Stomach smooth muscle (tissue), 2 donors: Measurements from ENCODE around the gene ODAPH.

Experiments
- H3K27ac ChIP-seq: one replicate; pipeline ENCODE4 v1.7.0; 2013; ENCODE audit warnings: mild to moderate bottlenecking, low read length, inconsistent platforms
- H3K27me3 ChIP-seq, 2 donors: one replicate each; pipeline ENCODE4 v1.7.0; 2013; ENCODE audit warnings: low read length in 2 of 2; ENCODE audit not compliant: insufficient read depth in 2 of 2, control insufficient read depth in 1 of 2
- H3K36me3 ChIP-seq, 2 donors: one replicate each; pipeline ENCODE4 v1.7.0; 2013; ENCODE audit warnings: low read length in 2 of 2; ENCODE audit not compliant: control insufficient read depth in 2 of 2, insufficient read depth in 2 of 2
- H3K4me1 ChIP-seq: one replicate; pipeline ENCODE4 v1.7.0; 2013; ENCODE audit warnings: low read length; ENCODE audit not compliant: control insufficient read depth, insufficient read depth
- H3K4me3 ChIP-seq, 2 donors: one replicate each; pipeline ENCODE4 v1.7.0; 2013; ENCODE audit warnings: low read length in 2 of 2
- H3K9ac ChIP-seq, 2 donors: one replicate each; pipeline ENCODE4 v1.7.0; 2013; ENCODE audit warnings: low read length in 2 of 2, mild to moderate bottlenecking in 1 of 2
- H3K9me3 ChIP-seq, 2 donors: one replicate each; pipeline ENCODE4 v1.7.0; 2013; ENCODE audit warnings: low read length in 2 of 2; ENCODE audit not compliant: control insufficient read depth in 2 of 2
- donor health status: healthy.
- donor health status: Pancreatic carcinoma.

ODAPH gene

DNA sequence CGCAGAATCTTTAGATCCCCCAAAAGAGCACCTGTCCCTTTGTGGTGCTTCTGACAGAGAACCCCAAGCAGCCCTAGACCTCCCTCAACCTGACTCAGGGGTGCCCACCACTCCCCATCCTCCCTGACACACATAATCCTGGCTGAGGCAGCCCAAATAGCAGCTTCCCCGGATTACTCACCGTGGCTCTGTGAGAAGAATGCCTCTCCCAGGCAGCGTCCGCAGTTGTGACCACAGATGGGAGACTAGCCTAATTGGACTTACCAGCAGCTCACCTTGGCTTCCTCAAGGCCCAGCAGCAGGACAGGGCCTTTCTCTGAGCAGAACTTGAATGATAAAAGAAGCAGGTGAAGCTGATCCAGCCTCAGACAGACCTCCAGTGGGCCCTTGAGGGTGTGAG is 10.3 kb upstream of the ODAPH start:
- Histone ChIP-seq H3K9me3 (no peaks in the 10 kb centered on the region), H3K4me1 (no peaks in the 10 kb centered on the region), H3K27ac (no peak overlapping the region), H3K4me3 (no peak overlapping the region), H3K27me3 (no peaks in the 10 kb centered on the region), H3K36me3 (peaks cover 3 to 8% of the 10 kb centered on the region in 2 donors), H3K9ac (no peak overlapping the region)

- Histone ChIP-seq H3K9ac (no peak overlapping the region), H3K27ac (no peak overlapping the region), H3K4me1 (no peaks in the 10 kb centered on the region), H3K27me3 (no peaks in the 10 kb centered on the region), H3K9me3 (no peaks in the 10 kb centered on the region), H3K4me3 (no peak overlapping the region), H3K36me3 (peaks cover 2 to 8% of the 10 kb centered on the region in 2 donors)
Observed at GRCh38 chr4:75547647-75548387, 8.0 kb upstream of the ODAPH start.

DNA sequence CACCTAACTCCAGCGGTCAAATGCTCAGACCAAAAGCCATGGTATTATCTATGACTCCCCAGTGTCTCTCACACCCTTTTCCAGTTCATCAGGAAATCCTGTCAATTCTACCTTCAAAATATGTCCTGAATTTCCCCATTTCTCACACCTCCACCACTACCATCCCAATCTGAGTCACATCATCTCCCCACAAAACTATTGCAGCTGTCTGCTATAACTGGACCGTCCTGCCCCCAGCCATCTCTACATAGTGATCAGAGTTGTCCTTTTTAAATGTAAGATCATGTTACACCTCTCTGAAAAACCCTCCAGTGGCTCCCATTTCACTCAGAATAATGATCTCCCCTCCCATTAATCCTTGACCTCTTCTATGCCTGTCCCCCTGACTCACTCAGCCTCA is 6.8 kb upstream of the ODAPH start:
- no peak overlapping the region for H3K27ac ChIP-seq
- no peak overlapping the region for H3K4me3 ChIP-seq
- H3K4me1 ChIP-seq = no peaks in the 10 kb centered on the region
- H3K27me3 ChIP-seq = no peaks in the 10 kb centered on the region
- no peaks in the 10 kb centered on the region for H3K9me3 ChIP-seq
- peaks cover 0 to 6% of the 10 kb centered on the region in 2 donors for H3K36me3 ChIP-seq
- H3K9ac ChIP-seq = no peak overlapping the region

DNA sequence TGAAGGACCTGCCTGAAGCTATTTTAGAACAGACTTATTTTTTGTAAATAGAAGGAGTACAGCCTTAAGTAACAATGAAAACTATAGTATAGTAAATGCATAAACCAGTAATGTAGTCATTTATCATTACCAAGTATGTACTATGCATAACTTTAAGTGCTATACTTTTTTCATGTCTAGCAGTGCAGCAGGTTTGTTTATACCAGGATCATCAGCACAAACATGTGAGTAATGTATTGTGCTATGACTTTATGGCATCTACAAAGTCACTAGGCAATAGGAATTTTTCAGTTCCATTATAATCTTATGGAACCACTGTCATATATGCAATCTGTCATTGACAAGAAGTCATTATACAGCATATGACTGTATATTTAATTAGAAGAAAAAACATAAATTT is 3.4 kb upstream of the ODAPH start:
- H3K27me3 ChIP-seq = peaks cover 0 to 2% of the 10 kb centered on the region in 2 donors
- H3K27ac ChIP-seq = no peak overlapping the region
- H3K9ac ChIP-seq = no peak overlapping the region
- no peaks in the 10 kb centered on the region for H3K36me3 ChIP-seq
- no peak overlapping the region for H3K4me3 ChIP-seq
- no peaks in the 10 kb centered on the region for H3K4me1 ChIP-seq
- no peaks in the 10 kb centered on the region for H3K9me3 ChIP-seq

GRCh38 chr4:75557696-75558095 is 1.8 kb downstream of the ODAPH start:
- H3K9ac ChIP-seq = no peak overlapping the region
- no peaks in the 10 kb centered on the region for H3K4me1 ChIP-seq
- no peaks in the 10 kb centered on the region for H3K9me3 ChIP-seq
- no peaks in the 10 kb centered on the region for H3K36me3 ChIP-seq
- H3K4me3 ChIP-seq = no peak overlapping the region
- H3K27ac ChIP-seq = no peak overlapping the region
- H3K27me3 ChIP-seq = peaks cover 0 to 2% of the 10 kb centered on the region in 2 donors

DNA sequence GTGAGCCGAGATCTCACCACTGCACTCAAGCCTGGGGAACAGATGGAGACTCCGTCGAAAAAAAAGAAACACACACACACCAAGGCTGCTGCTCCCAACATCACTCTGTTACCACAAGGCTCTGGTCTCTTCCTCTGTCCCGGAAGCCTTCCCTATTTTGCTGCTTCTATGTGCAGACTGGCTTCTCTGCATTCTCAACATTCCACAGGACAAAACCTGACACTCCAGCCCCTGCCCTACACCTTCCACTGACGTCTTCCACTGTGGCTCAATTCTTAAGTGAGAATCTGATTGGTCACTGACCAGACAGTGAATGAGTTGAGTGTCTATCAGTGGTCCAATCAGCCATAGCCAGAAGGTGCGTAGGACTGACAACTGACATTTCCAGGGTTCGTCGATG is 5.9 kb downstream of the ODAPH start:
- Histone ChIP-seq H3K4me3 (no peak overlapping the region), H3K4me1 (no peaks in the 10 kb centered on the region), H3K27me3 (peaks cover 0 to 2% of the 10 kb centered on the region in 2 donors), H3K27ac (no peak overlapping the region), H3K9ac (no peak overlapping the region), H3K36me3 (no peaks in the 10 kb centered on the region), H3K9me3 (no peaks in the 10 kb centered on the region)

DNA sequence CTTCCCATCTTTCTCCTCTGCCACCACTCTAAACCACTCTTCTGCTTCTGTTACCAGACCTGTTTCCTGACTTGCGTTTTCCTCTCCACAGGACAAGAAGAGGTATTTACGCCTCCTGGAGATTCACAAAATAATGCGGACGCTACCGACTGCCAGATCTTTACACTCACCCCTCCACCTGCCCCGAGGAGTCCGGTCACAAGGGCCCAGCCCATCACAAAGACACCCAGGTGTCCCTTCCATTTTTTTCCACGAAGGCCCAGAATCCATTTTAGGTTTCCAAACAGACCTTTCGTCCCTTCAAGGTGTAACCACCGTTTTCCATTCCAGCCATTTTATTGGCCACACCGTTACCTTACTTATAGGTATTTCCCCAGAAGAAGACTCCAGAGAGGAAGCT is 8.2 kb downstream of the ODAPH start:
- no peaks in the 10 kb centered on the region for H3K36me3 ChIP-seq
- H3K27ac ChIP-seq = no peak overlapping the region
- H3K27me3 ChIP-seq = peaks cover 5 to 6% of the 10 kb centered on the region in 2 donors
- no peaks in the 10 kb centered on the region for H3K4me1 ChIP-seq
- no peaks in the 10 kb centered on the region for H3K9me3 ChIP-seq
- no peak overlapping the region for H3K4me3 ChIP-seq
- no peak overlapping the region for H3K9ac ChIP-seq

- no peaks in the 10 kb centered on the region for H3K36me3 ChIP-seq
- no peak overlapping the region for H3K9ac ChIP-seq
- no peaks in the 10 kb centered on the region for H3K9me3 ChIP-seq
- H3K27ac ChIP-seq = no peak overlapping the region
- no peak overlapping the region for H3K4me3 ChIP-seq
- no peaks in the 10 kb centered on the region for H3K4me1 ChIP-seq
- H3K27me3 ChIP-seq = peaks cover 5 to 6% of the 10 kb centered on the region in 2 donors
Observed at GRCh38 chr4:75565481-75565880, 9.6 kb downstream of the ODAPH start.

DNA sequence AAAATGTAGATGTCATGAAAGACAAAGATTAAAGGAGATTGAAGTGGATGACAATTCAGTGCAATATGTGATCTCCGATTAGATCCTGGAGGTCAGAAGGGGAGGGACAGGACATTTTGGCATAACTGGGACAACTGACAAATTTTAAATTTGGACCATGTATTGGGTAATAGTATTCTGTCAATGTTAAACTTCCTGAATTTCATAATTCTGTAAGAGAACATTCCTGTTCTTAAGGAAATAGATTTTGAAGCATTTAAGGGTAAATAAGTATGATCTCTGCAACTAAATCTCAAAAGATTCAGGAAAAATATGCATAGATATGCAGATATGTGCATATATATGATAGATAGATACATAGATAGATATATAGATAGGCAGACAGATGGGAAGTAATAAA is 11.0 kb downstream of the ODAPH start:
- no peak overlapping the region for H3K4me3 ChIP-seq
- no peak overlapping the region for H3K9ac ChIP-seq
- no peaks in the 10 kb centered on the region for H3K36me3 ChIP-seq
- peaks cover 5 to 6% of the 10 kb centered on the region in 2 donors for H3K27me3 ChIP-seq
- H3K9me3 ChIP-seq = no peaks in the 10 kb centered on the region
- H3K27ac ChIP-seq = no peak overlapping the region
- H3K4me1 ChIP-seq = no peaks in the 10 kb centered on the region

DNA sequence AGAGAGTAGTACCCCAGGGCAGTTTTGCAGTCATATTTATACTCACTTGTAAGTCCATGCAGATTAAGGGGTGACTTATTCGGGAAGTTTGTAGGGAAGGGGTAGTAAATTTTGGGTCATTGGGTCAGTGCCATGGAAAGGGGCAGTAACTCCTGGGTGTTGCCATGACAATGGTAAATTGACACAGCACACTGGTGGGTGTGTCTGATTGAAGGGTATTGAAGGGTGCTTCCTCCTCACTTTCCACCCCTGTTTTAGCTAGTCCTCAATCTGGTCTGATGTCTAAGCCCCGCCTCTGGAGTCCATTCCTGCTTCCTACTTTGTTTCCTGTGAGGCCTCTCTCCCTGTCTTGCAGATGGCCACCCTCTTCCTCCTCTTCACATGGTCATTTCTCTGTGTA is 11.9 kb downstream of the ODAPH start:
- Histone ChIP-seq H3K27me3 (peaks cover 5 to 6% of the 10 kb centered on the region in 2 donors), H3K36me3 (no peaks in the 10 kb centered on the region), H3K4me3 (no peak overlapping the region), H3K27ac (no peak overlapping the region), H3K9me3 (no peaks in the 10 kb centered on the region), H3K9ac (no peak overlapping the region), H3K4me1 (no peaks in the 10 kb centered on the region)

DNA sequence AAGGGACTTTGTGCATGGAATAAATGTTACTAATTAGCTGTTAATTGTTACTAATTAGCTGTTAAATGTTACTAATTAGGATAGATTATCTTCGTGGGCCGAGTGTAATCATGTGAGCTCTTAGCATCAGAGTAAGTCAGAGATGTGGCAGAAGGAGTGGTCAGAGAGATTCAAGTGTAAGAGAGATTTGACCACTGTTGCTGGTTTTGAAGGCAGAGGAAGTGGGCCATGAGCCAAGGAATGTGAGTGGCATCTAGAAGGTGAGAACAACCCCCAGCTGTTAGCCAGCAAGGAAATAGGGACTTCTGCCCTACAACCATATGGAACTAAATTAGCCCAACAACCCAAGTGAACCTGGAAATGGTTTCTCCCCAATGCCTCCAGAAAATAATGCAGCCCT is 28.2 kb downstream of the ODAPH start:
- no peak overlapping the region for H3K9ac ChIP-seq
- H3K4me3 ChIP-seq = no peak overlapping the region
- no peaks in the 10 kb centered on the region for H3K27me3 ChIP-seq
- peaks cover 3 to 6% of the 10 kb centered on the region in 2 donors for H3K36me3 ChIP-seq
- H3K9me3 ChIP-seq = no peaks in the 10 kb centered on the region
- H3K4me1 ChIP-seq = no peaks in the 10 kb centered on the region
- no peak overlapping the region for H3K27ac ChIP-seq
